Stimulated activated naive CD4-positive, alpha-beta T cell (primary cell): ENCODE data around the gene SH2D1B.

Experiments
- DNase-seq, 6 experiments: peaks; one replicate each; lab custom pipeline; 2025; lab: John Stamatoyannopoulos, UW

SH2D1B gene

DNA sequence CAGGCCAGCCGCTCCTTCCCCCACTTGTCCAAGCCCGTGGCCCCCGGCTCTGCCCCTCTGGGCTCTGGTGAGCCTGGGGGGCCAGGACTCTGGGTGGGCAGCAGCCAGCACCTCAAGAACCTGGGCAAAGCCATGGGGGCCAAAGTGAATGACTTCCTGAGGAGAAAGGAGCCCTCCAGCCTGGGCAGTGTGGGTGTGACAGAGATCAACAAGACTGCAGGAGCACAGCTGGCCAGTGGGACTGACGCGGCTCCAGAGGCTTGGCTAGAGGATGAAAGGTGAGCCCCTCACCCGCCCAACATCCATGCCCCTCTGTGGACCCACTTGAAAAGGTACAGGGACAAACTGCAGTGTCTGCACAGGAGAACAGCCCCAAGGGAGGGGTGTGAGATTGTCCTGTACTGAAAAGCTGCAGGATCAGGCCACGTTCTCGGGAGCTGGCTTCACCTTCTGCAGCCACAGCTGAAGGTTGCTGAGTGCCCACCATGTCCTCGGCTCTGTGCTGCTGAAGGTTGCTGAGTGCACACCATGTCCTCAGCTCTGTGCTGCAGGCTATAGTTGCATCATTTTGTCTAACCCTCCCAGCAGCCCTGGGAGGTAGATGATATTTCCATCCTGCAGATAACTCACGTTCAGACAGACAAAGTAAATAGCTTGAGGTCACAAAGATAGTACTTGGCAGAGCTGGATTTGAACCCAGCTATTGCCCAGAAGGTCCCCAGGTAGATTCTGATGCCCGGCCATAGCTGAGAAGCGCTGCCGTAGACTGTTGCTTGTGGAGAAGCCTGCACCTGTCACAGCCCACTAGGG lies 29.8 kb downstream of the SH2D1B start:
- no peak for DNase-seq

DNA sequence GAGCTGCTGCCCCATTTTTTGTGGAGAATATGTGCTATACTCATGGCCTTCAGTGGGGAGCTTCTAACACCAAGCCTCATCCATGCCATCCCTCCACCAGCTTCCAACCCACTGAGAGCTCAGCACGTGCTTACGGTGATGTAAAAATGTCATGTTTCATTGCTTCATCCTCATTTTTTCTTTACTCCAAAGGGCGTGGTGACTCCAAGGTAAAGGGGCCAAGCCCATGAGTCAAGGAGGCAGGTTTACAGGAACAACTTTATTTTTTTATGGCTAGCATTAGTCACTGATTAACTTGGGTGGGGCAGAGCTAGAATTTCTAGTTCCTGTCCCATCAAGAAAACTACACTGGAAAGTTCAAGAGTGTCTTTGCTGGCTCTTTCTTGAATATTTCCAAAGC lies 30.6 kb downstream of the SH2D1B start, which contains the start of gene C1orf226:
Gene C1orf226, plus strand, starts transcription at position 346 of the 400 bp plus-strand sequence. CDS start 174 bp downstream, outside the sequence.
- DNase-seq, result no peak

DNA sequence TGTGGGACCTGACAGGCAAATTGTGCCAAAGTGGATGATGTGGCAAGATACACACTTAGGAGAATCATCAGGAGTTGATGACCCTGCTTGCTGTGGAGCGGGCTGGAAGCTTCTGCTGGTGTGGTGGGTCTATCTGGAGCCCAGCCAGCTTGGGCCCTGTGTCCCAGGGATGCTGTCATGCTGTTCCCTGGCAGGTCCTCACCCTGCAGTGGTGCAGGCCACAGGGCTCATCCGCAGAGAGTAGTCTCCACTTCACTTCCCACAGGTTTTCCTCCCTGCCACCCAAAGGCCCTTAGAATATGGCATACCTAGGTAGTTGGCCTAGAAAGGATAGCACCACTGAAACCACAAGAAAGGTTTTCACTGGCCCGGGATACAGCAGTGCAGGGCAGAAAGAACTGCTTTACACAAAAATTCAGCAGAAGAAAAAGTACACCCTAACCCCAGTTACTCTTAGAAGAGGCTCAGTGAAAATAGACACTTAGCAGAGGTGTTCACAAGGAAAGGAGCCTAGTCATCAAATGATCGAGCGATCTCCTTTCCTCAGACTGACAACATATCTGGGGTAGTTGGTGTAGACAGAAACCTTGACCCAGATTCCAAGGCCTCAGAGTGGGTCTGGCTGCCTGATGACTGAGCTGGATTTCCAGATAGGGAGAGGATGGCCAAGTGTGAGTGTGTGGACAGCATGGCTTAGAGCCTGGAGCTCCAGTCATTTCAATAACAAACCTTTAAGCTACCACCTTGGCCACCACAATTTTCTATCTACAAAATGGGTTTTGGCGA lies 31.7 kb downstream of the SH2D1B start:
- DNase-seq, result no peak

DNA sequence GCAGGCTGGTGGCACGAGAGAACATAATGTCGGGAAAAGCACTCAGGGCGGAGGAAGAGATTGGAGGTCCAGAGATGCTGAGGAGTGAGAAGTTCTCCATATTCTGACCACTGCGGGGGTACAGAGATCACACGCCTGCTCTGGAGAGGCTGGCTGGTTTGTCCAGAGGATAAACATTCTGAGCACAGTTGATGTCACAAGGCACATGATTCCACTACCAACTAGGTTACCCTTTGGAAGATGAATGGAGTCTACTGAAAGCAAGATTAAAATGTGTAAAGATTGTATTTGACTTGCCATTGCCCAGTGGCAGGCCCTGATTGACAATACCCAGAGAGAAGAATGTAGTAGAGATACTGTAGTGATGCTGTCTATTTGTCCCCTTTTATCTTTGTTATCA lies 35.2 kb downstream of the SH2D1B start, which contains the start of gene SPATA46:
Gene SPATA46, minus strand, starts transcription at position 164 of the 400 bp plus-strand sequence. Its CDS starts 64 bp downstream, at position 100.
- DNase-seq, result no peak

DNA sequence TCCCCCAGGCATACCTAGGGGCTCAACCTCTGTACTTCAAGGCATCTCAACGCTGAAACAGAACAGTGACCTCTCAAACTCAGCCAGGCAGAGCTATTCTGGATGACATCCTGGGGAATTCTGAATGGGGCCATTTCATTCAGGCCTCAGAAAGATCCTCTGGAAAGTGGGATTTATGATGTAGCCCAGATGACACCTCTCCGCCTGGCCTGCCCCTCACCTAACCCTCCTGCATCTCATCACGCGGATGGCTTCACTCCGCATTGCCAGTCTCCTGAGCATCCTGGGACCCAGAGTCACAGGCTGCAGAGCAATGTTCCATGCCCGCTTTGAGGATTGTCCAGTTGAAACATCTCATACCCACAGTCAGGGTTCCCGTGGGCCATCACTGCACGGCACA lies 36.5 kb downstream of the SH2D1B start:
- DNase-seq, result no peak

DNA sequence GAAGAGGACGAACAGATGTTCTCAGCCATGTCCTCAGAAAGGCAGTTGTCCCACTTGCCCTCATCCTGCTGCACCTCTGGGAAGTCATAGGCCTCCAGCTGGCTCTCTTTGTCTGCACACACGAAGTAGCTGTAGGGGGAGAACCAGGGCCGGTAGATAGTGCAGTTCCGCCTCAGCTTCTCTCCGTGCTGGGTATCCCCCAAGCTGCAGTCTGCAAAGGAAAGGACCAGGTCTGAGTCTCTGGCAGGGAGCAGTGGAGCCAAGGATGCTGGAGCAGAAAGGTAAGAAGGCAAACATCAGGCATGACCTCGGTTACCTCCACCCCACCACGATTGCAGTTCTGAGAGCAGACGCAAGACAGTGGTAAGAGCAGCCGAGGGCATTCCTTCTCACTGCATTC lies 37.5 kb downstream of the SH2D1B start:
- DNase-seq, result no peak

DNA sequence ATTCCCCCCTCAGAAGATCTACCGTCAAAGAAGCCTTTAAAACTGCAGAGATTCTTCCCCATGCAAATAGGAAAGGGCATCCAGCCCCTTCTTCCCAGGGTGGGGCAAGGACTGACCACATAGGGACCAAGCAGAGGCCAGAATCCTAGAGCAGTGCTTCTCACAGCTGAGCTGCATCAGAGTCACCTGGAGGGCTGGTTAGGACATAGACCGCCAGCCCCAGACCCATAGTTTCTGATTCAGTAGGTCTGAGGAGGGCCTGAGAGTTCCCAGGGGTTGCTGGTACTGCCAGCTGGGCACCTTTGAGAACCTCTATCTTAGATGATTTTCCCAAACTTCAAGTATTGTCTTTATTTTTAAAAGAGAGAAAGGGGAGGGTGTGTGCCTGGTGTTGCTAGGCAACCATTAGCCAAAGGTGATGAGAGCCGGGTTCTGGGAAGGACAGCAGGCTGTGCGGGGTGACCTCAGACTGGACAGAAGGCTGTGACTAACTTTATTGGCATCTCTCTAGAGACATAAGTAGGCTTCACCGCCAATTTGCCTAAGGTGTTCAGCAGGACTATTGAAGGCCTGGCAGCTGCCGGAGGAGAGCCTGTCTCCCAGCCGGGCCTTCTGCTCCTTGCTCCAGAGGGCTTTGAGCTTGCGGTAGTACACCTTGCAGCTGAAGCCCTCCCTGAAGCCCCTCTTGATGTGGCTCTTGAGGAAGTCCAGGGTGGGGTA lies 38.2 kb downstream of the SH2D1B start:
- no peak for DNase-seq

DNA sequence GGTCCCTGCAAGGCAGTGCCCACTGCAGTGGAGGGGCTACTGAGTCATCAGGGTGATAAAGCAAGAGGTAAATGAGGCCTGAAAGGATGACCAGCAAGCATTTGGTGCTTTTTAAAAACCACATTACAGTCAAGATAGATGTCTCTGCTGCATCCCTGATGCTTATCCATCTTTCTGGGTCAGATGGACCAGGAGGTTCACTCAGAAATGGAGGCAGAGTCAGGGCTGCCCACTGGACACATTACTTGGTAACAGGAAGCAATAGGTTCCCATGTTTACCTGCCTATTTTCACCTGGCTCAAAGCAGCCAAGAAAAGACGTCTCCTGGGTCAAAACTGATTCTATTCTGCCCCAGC lies 38.9 kb downstream of the SH2D1B start:
- no peak for DNase-seq

DNA sequence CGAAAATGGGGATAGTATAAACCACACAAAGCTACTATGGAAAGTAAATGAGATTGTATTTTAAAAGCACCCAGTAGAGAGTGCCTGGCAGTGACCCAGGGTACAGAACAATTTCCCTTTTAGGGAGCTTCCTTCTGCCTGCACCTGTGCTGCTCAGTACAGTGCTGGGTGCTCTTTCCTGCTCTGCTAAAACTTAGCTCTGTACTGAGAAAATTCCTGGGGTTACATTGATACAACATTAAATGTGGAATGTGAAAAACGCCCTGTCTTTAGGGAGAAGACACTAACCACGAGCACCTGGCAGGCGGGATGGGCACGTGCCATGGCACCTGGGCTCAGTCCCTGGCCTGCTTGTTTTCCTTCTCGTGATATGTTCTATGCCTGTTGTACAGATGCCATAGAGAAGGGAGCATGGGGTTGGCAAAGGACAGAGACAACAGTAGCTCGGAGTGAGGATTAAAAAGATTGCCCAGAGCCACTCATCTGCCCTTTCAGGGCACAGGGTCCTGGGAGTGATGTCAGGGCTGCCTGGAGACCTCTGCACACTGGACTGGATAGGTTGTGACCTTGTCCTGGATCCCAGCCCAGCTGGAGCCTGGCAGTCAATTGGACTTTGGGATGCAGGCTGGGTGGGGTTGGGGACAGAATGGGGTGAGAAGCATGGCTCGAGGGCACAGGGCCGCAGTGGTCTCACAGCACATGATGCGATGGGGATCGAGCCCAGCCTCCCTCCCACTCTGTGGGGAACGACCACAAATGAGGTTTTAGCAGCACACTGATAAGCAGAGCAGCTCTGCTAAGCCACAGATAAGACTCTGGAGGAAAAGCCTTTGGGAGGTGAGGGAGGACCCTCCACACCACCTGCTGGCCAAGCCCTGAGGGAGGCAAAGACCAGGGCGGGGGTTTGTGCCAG lies 39.5 kb downstream of the SH2D1B start:
- DNase-seq, result no peak

DNA sequence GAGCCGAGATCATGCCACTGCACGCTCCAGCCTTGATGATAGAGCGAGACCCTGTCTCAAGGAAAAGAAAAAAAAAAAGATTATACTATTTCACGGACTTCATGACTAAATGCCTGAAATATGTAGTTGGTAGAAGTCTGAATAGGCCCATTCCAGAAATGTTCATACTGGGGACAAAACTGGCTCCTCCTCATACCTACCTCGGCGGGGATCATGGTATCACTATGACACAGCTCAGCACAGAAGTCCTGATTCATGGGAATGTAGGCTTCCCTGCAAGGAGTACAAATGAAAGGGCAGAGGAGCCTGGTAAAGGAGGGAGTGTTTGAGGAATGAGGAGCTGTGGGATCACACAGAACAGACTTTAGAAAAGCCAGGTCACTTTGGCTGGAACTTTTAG lies 40.3 kb downstream of the SH2D1B start:
- DNase-seq, result no peak

DNA sequence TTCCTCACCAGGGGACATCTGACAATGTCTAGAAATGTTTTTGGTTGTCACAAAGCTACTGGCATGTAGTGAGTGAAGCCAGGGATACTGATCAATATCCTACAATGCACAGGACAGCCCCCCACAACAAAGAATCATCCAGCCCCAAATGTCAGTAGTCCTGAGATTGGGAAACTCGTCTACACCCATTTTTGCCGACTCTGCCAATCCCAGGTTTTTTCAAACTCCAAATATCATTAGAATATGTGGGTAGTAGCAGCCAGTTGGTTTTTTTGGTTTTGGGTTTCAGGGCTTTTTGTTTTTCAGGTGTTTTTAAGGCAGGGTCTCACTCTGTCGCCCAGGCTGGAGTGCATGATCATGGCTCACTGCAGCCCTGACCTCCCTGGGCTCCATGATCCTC lies 41.2 kb downstream of the SH2D1B start:
- DNase-seq, result no peak

DNA sequence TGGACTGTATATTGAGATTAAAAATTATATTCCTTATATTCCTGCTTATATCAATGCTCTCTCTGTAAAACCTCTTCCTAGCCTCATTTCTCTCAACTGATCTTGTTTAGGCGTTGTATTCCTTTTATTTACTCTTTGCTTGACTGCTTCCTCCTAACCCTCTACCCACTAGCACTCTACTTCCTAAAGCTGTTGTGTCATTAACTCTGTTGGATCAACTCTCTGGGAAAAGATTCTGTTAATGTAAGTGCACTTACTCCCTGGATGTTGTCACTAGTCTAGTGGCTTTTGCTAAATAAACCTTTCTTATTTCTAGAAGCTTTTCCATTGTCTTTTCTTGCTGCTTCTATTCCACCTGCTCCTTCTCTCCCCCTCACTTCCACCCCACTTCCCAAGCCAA lies 41.8 kb downstream of the SH2D1B start:
- DNase-seq, result no peak

DNA sequence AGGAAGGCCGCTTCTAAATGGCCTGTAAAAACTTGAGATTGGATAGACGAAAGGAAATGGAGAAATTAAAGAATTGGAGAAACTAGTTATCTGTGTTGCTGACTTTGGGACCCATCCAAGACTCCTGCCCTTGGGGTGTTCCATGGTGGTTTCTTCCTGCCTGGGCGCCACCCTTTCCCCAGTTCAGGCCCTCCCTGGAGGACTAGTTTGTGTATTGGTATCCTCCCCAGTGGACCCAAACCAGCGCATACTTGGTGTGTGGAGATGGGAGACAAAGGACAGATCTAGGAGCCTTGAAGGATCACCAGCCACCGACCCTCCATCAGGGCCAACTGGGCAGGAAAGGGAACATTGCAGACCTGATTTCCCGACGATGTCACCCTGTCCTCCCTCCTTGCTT lies 42.4 kb downstream of the SH2D1B start:
- no peak for DNase-seq

DNA sequence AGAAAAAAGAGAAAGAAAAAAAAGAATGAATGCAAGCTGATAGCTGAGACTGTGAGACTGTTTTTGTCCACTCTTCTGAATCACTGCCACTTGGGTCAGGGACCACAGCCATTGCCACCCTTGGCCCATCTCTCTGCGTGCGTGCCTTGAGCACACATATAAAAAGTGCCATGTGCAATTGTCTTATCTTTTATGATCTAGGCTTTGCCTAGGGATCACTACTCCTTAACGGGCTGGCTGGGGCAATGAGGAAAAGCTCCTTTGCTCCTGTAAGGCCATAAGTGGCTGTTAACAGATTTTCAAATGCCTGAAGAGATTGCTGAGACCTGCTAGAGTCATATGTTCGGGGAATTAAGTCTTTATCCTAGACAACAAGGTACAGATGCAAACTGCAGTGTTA lies 43.5 kb downstream of the SH2D1B start:
- no peak for DNase-seq

DNA sequence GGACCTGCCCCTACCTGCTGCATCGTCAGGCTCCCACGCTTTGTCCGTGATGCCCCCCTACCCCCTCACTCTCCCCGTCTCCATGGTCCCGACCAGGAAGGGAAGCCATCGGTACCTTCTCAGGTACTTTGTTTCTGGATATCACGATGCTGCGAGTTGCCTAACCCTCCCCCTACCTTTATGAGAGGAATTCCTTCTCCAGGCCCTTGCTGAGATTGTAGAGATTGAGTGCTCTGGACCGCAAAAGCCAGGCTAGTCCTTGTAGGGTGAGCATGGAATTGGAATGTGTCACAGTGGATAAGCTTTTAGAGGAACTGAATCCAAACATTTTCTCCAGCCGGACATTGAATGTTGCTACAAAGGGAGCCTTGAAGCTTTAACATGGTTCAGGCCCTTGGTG lies 44.2 kb downstream of the SH2D1B start:
- DNase-seq, result no peak

DNA sequence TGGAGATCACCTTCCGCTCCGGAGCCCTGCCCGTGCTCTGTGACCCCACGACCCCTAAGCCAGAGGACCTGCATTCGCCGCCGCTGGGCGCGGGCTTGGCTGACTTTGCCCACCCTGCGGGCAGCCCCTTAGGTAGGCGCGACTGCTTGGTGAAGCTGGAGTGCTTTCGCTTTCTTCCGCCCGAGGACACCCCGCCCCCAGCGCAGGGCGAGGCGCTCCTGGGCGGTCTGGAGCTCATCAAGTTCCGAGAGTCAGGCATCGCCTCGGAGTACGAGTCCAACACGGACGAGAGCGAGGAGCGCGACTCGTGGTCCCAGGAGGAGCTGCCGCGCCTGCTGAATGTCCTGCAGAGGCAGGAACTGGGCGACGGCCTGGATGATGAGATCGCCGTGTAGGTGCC lies 44.9 kb downstream of the SH2D1B start:
- DNase-seq, result no peak

DNA sequence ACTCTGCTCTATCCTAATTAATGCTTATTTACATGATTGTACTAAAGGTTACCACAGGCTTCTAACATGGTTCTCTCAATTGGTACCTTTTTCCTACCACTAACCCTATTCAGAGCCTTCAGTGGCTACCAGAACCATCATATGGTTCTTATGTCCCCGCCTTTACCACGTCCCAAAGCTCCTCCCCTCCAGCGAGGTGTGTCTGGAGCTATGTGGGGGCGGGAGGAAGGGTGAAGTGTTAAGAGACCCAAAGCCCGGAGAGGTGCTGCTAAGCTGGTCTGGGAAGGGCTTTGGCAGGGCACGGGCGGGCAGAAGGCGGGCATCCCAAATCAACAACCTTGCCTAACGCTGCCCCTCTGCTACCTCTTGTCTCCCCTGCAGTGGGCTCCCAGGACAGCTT lies 45.3 kb downstream of the SH2D1B start:
- DNase-seq, result no peak

DNA sequence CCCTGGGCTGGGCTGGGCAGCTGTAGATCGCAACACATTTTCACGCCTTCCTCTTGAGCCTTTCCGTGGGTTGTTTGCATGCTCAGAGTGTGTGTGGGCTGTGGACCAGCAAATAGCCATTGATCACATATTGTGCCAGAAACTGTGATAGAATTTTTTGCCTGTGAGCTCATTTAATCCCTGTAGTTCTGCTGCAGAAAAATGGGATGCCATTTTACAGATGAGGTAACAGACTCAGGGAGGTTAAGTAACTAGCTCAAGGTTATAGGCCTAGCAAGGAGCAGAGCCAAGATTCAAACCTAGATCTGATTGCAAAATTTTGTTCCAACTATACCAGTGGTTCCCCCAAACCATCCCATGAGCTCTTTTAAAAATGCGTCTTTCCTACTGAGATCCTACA lies 45.8 kb downstream of the SH2D1B start:
- no peak for DNase-seq

DNA sequence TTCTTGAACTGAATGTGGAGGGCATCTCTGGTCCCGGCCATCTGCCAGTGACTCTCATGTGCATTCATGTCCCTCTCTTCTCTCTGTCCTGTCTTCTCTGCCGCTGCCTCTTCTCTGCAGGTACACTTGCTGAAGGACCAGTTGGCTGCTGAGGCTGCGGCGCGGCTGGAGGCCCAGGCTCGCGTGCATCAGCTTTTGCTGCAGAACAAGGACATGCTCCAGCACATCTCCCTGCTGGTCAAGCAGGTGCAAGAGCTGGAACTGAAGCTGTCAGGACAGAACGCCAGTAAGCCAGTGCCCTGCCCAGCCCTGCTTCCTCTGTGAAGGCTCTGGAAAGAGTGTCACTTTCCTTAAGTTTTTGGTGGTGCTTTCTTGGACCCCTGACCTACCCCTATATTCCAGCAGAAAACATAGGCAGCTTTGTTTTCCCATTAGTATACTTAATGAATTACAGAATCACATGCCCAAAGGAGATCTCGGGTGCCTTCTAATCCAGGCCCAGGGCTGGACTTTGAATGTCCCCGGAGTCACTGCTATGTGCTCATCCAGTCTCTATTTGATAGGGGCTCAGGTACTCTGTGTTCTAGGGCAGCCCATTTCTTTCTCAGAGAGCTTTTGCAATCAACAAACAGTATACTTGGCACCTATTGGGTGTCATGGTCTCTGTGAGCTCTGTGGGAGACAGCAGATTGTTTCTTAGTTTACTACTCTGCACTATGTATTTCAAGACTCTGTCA lies 46.5 kb downstream of the SH2D1B start:
- no peak for DNase-seq

DNA sequence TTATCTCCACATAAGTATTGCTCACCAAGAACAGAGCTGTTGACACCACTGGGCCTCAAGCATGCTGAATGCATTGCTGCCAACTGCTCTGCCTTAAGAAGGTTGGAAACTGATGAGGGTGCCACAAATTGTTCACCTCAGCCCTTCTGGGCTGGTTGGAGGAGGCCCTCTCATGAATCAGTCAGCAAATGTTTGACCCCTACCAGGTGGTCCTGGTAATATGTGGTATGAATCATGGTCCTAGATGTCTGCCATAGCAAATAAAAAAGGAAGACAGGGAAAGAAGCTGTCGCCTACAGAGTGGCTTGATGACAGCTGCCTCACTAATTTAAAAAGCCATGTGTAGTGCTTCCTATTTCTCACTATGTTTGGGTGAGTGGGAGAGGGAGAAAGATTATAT lies 47.4 kb downstream of the SH2D1B start:
- no peak for DNase-seq

DNA sequence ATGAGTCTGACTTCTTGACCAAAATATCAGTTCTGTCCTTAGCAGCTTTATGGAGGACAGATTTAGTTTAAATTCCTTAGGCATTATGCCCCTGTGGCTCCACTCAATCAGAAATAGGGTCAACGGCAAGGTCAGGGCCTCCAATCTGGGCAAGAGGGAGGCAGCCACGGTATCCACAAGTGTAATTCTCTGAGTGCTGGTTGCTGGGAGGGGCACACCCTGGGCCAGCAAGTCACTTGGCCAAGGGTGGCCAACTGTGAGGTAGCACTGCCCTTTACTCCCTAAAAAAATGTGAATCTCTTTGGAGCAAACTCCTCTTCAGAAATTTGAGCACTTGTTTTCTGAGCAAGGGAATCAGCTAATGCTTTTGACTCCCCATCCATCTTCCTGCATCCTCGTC lies 48.1 kb downstream of the SH2D1B start:
- no peak for DNase-seq
